GM12878 (cell line): ENCODE measurements around the gene CDC42BPA. TPM values are rescaled to one million over a fixed set of nuclear protein-coding genes. Genes with fewer than 3 reads are reported as not detected.

Source experiments
- ATAC-seq: fragments of 200-7000 bp; cut with Tn5 transposase; 3 replicates; pipeline ENCODE4 v1.9.1; 2020; ENCODE audit warnings: mild to moderate bottlenecking, moderate library complexity
- BruUV-seq: library from RNA; stranded (reverse); fragments of 400-500 nt; replicated peaks from 2 replicates; lab custom pipeline; 2021; lab: Mats Ljungman, UMichigan
- CTCF ChIA-PET: fragments of 300-600 bp; sonication (Branson Sonifier 250); formaldehyde crosslinking; extraction: SDS; loops from one replicate; lab custom pipeline; 2021; ENCODE audit warnings: inconsistent platforms; lab: Yijun Ruan, JAX
- POLR2A ChIA-PET: fragments of 350-600 bp; formaldehyde crosslinking; extraction: SDS; loops from one replicate; lab custom pipeline; 2021; ENCODE audit warnings: inconsistent platforms; lab: Charles Lee
- RAD21 ChIA-PET: fragments of 300-600 bp; sonication (Branson Sonifier 250); formaldehyde crosslinking; loops from one replicate; lab custom pipeline; 2023; ENCODE audit warnings: antibody characterized with exemption; ENCODE audit not compliant: unreplicated experiment; lab: Charles Lee
- SMC1A ChIA-PET: fragments of 300-600 bp; sonication (Branson Sonifier 250); formaldehyde crosslinking; loops from one replicate; lab custom pipeline; 2023; ENCODE audit not compliant: unreplicated experiment, uncharacterized antibody; lab: Charles Lee
- DNase-seq: peaks from one replicate; pipeline ENCODE4 v3.0.0-alpha.2; 2011; ENCODE audit warnings: low read depth, low spot score
- FAIRE-seq: peaks from 3 replicates; lab custom pipeline; 2011; peaks lifted over from hg19 to GRCh38; lab: Jason Lieb, UNC
- H2AFZ ChIP-seq: 2 replicates; pipeline ENCODE4 v1.6.0; 2011; ENCODE audit warnings: low read depth, low read length, control low read depth; ENCODE audit not compliant: control insufficient read depth
- H3K27ac ChIP-seq: 2 replicates; pipeline ENCODE4 v1.5.1; 2011; ENCODE audit warnings: control low read depth; ENCODE audit not compliant: control insufficient read depth, insufficient read depth
- H3K27me3 ChIP-seq, 2 experiments: replicated peaks in 1 of 2; 2 replicates each; pipeline versions ENCODE4 v1.6.0 to v1.6.1; 2011; ENCODE audit warnings: low read length in 1 of 2; ENCODE audit not compliant: control insufficient read depth in 2 of 2, insufficient read depth in 2 of 2
- H3K36me3 ChIP-seq, 2 experiments: 2 replicates each; pipeline ENCODE4 v1.5.1; 2011; ENCODE audit warnings: low read length in 1 of 2; ENCODE audit not compliant: control insufficient read depth in 2 of 2, insufficient read depth in 2 of 2
- H3K4me1 ChIP-seq: 2 replicates; pipeline ENCODE4 v1.6.1; 2011; ENCODE audit warnings: mild to moderate bottlenecking, low read length, moderate library complexity, mixed read lengths; ENCODE audit not compliant: control insufficient read depth, insufficient read depth
- H3K4me2 ChIP-seq: 2 replicates; pipeline ENCODE4 v1.6.0; 2011; ENCODE audit warnings: control low read depth; ENCODE audit not compliant: control insufficient read depth, insufficient read depth
- H3K4me3 ChIP-seq: fragments of 200-600 bp; sonication (generic); 2 replicates; pipeline ENCODE4 v1.5.1; 2016
- H3K79me2 ChIP-seq: 2 replicates; pipeline ENCODE4 v1.6.0; 2011; ENCODE audit warnings: low read length; ENCODE audit not compliant: control insufficient read depth, insufficient read depth
- H3K9ac ChIP-seq: 2 replicates; pipeline ENCODE4 v1.8.0; 2011; ENCODE audit warnings: low read length, control low read depth, mixed read lengths; ENCODE audit not compliant: control insufficient read depth, insufficient read depth
- H3K9me3 ChIP-seq: replicated peaks from 3 replicates; pipeline ENCODE4 v1.5.1; 2011; ENCODE audit warnings: mild to moderate bottlenecking, low read length; ENCODE audit not compliant: control insufficient read depth, insufficient read depth
- H4K20me1 ChIP-seq: 2 replicates; pipeline ENCODE4 v1.6.0; 2011; ENCODE audit not compliant: control insufficient read depth, insufficient read depth
- BCL11A ChIP-seq: IDR thresholded peaks from 2 replicates; pipeline ENCODE4 v1.6.1; 2011; ENCODE audit warnings: low read depth, low read length
- JUND ChIP-seq: IDR thresholded peaks from 2 replicates; pipeline ENCODE4 v1.6.1; 2012; ENCODE audit warnings: low read depth, mild to moderate bottlenecking, low read length, improper control_type of control experiment, moderate library complexity
- MTA3 ChIP-seq: IDR thresholded peaks from 2 replicates; pipeline ENCODE4 v1.6.1; 2012; ENCODE audit warnings: low read length, inconsistent platforms, borderline replicate concordance
- SREBF1 ChIP-seq: IDR thresholded peaks from 2 replicates; pipeline ENCODE4 v1.6.1; 2012; ENCODE audit warnings: mild to moderate bottlenecking, low read length
- ZNF622 ChIP-seq: fragments of 450-650 bp; IDR thresholded peaks from 2 replicates; pipeline ENCODE4 v1.6.1; 2017; ENCODE audit warnings: mild to moderate bottlenecking, inconsistent platforms
- WGBS: methylation state at CpG from one replicate; pipeline ENCODE4 v1.1.6; 2016; ENCODE audit warnings: low lambda C conversion rate; ENCODE audit not compliant: insufficient replicate concordance, insufficient coverage; ENCODE audit errors: missing lambda C conversion rate; 5-methylcytosine and 5-hydroxymethylcytosine counted together
- in situ Hi-C: fragments of 300-500 bp; cut with MboI; formaldehyde crosslinking; loops from 9 replicates; pipeline ENCODE4 v1.14.3; 2018; ENCODE audit warnings: mixed read lengths
- intact Hi-C: fragments of 100-400 bp; cut with micrococcal nuclease; formaldehyde crosslinking; loops from one replicate; pipeline ENCODE4 v1.14.2; 2022; ENCODE audit not compliant: unreplicated experiment
- polyA plus RNA-seq, 11 experiments: library from polyadenylated mRNA; depleted of rRNA in 4 of 11; unstranded in 6 of 11; stranded (reverse) in 5 of 11; fragments of >200 nt; fragmentation: Nextera tagmentation in 4 of 11; fragmentation: Illumina TruSeq in 1 of 11; extraction: Ambion mirVana in 4 of 11; extraction: Trizol in 1 of 11; gene quantifications; 1 replicate in 1 of 11; 2 replicates in 10 of 11; pipeline versions ENCODE4 v1.2.1 to v1.2.3, GENCODE V29; 2011 to 2016; ENCODE audit warnings: inconsistent platforms in 2 of 11, missing spikeins in 2 of 11, low read depth in 1 of 11
- total RNA-seq, 4 experiments: library from RNA; depleted of rRNA in 3 of 4; stranded (reverse); fragments of >200 nt in 3 of 4; fragmentation: Illumina TruSeq in 1 of 4; extraction: Trizol in 1 of 4; gene quantifications; 2 replicates each; pipeline versions ENCODE4 v1.2.1 to v1.2.3, GENCODE V29; 2013 to 2021
- TF ChIP-seq, protein P1 (sequence below): fragments of 450-650 bp; IDR thresholded peaks from 2 replicates; pipeline ENCODE4 v1.6.1; 2016; ENCODE audit warnings: mild to moderate bottlenecking
- TF ChIP-seq, protein P2 (sequence below): fragments of 450-650 bp; IDR thresholded peaks from 2 replicates; pipeline ENCODE4 v1.6.1; 2018; ENCODE audit warnings: mild to moderate bottlenecking, low read depth, moderate library complexity; ENCODE audit not compliant: partially characterized antibody
- TF ChIP-seq, protein P3 (sequence below): IDR thresholded peaks from 2 replicates; pipeline ENCODE4 v1.6.1; 2011; ENCODE audit warnings: mild to moderate bottlenecking, low read depth, low read length, moderate library complexity; ENCODE audit not compliant: insufficient replicate concordance
- TF ChIP-seq, protein P4 (sequence below): fragments of 450-650 bp; IDR thresholded peaks from 2 replicates; pipeline ENCODE4 v1.6.1; 2017; ENCODE audit warnings: mild to moderate bottlenecking, moderate library complexity

CDC42BPA gene
- total and polyA plus RNA-seq, 10 of the 15 experiments (the other 5 are each of a cell fraction or from before 2014, with no cell fraction given), result 0.02 to 0.52 (median 0.10) TPM

DNA sequence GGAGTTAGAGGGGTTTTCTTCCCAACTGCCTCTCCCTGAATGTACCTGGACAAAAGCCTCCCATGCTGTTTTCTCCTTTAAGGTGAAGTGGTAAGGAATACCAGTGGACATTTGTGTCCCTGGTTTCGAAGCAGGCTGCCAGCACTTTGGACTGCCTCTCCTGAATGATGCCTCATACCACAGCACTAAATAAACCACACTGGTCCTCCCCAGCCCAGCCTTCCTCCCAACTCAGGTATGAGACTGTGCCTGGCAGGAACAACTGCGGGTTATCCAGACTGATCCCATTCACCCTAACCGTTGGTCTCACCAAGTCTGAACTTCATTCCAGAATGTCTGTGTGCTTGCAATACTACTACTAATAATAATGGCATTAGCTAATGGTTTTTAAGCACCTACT is 368.9 kb downstream of the CDC42BPA start (continued):
- TF ChIP-seq, protein P1, sequence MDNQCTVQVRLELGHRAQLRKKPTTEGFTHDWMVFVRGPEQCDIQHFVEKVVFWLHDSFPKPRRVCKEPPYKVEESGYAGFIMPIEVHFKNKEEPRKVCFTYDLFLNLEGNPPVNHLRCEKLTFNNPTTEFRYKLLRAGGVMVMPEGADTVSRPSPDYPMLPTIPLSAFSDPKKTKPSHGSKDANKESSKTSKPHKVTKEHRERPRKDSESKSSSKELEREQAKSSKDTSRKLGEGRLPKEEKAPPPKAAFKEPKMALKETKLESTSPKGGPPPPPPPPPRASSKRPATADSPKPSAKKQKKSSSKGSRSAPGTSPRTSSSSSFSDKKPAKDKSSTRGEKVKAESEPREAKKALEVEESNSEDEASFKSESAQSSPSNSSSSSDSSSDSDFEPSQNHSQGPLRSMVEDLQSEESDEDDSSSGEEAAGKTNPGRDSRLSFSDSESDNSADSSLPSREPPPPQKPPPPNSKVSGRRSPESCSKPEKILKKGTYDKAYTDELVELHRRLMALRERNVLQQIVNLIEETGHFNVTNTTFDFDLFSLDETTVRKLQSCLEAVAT, result no peak
- no peak for TF ChIP-seq ZNF622
- TF ChIP-seq SREBF1, result no peak

DNA sequence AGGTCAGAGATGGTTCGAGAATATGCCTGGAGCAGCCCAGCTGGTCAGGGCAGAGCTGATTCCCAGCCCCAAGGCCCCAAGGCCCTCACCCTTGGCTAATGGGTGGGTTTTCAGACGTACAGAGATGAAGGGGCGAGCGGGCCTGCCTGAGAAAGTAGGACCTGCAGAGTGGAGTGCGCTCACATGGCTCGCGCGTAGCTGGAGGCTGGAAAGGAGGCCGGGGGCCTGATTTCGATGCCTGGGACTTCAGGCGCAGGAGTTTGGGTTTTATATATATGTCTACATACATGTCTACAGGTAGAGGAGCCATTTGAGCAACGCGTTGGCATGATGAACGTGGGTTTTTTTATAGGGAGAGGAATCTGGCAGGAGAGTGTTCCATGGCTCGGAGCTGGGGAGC is 369.3 kb downstream of the CDC42BPA start:
- ATAC-seq, result no peak
- H2AFZ ChIP-seq, result no peak overlapping the region
- in situ Hi-C loops (no loop called here), intact Hi-C loops (no loop called here)
- H3K27ac ChIP-seq, result no peak overlapping the region
- ChIA-PET CTCF (no interaction called here), POLR2A (interaction anchor here (0.6 kb wide), 1 partner anchor 165 kb away, joined by 3 read pairs; no protein-coding TSS in a partner anchor), SMC1A (no interaction called here)
- H3K36me3 ChIP-seq, result no peaks in the 10 kb centered on the region
- BruUV-seq, result no TSS peak
- no peaks in the 10 kb centered on the region for H4K20me1 ChIP-seq
- no peaks in the 10 kb centered on the region for H3K4me1 ChIP-seq
- H3K4me2 ChIP-seq, result no peak overlapping the region
- H3K9ac ChIP-seq, result no peak overlapping the region
- TF ChIP-seq JUND (no peak), MTA3 (no peak), BCL11A (no peak)
- TF ChIP-seq, protein P2, sequence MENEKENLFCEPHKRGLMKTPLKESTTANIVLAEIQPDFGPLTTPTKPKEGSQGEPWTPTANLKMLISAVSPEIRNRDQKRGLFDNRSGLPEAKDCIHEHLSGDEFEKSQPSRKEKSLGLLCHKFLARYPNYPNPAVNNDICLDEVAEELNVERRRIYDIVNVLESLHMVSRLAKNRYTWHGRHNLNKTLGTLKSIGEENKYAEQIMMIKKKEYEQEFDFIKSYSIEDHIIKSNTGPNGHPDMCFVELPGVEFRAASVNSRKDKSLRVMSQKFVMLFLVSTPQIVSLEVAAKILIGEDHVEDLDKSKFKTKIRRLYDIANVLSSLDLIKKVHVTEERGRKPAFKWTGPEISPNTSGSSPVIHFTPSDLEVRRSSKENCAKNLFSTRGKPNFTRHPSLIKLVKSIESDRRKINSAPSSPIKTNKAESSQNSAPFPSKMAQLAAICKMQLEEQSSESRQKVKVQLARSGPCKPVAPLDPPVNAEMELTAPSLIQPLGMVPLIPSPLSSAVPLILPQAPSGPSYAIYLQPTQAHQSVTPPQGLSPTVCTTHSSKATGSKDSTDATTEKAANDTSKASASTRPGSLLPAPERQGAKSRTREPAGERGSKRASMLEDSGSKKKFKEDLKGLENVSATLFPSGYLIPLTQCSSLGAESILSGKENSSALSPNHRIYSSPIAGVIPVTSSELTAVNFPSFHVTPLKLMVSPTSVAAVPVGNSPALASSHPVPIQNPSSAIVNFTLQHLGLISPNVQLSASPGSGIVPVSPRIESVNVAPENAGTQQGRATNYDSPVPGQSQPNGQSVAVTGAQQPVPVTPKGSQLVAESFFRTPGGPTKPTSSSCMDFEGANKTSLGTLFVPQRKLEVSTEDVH, result no peak
- TF ChIP-seq, protein P3, sequence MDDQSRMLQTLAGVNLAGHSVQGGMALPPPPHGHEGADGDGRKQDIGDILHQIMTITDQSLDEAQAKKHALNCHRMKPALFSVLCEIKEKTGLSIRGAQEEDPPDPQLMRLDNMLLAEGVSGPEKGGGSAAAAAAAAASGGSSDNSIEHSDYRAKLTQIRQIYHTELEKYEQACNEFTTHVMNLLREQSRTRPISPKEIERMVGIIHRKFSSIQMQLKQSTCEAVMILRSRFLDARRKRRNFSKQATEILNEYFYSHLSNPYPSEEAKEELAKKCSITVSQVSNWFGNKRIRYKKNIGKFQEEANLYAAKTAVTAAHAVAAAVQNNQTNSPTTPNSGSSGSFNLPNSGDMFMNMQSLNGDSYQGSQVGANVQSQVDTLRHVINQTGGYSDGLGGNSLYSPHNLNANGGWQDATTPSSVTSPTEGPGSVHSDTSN, result no peak
- TF ChIP-seq, protein P4, sequence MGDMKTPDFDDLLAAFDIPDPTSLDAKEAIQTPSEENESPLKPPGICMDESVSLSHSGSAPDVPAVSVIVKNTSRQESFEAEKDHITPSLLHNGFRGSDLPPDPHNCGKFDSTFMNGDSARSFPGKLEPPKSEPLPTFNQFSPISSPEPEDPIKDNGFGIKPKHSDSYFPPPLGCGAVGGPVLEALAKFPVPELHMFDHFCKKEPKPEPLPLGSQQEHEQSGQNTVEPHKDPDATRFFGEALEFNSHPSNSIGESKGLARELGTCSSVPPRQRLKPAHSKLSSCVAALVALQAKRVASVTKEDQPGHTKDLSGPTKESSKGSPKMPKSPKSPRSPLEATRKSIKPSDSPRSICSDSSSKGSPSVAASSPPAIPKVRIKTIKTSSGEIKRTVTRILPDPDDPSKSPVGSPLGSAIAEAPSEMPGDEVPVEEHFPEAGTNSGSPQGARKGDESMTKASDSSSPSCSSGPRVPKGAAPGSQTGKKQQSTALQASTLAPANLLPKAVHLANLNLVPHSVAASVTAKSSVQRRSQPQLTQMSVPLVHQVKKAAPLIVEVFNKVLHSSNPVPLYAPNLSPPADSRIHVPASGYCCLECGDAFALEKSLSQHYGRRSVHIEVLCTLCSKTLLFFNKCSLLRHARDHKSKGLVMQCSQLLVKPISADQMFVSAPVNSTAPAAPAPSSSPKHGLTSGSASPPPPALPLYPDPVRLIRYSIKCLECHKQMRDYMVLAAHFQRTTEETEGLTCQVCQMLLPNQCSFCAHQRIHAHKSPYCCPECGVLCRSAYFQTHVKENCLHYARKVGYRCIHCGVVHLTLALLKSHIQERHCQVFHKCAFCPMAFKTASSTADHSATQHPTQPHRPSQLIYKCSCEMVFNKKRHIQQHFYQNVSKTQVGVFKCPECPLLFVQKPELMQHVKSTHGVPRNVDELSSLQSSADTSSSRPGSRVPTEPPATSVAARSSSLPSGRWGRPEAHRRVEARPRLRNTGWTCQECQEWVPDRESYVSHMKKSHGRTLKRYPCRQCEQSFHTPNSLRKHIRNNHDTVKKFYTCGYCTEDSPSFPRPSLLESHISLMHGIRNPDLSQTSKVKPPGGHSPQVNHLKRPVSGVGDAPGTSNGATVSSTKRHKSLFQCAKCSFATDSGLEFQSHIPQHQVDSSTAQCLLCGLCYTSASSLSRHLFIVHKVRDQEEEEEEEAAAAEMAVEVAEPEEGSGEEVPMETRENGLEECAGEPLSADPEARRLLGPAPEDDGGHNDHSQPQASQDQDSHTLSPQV, result no peak
- TF ChIP-seq, all 136 proteins: peak for 0
- WGBS, result 91% methylated on average over 15 of the region's 15 CpGs
- DNase-seq (no peak), FAIRE-seq (no peak)
- Histone ChIP-seq H3K4me3 (no peak overlapping the region), H3K9me3 (no peaks in the 10 kb centered on the region), H3K79me2 (no peaks in the 10 kb centered on the region), H3K27me3 (no peaks in the 10 kb centered on the region)
- RAD21 ChIA-PET, result no interaction called here
